Adipocyte (in vitro differentiated cells): Measurements from ENCODE around the gene CGN.
A peak's percentile ranks its signal among the peaks of the same experiment; 100 is the strongest.

ENCODE experiments used
- DNase-seq: peaks from one replicate; pipeline ENCODE4 v3.0.0-alpha.2; 2015; ENCODE audit warnings: low read depth
- H3K27me3 ChIP-seq: replicated peaks from 2 replicates; pipeline ENCODE4 v1.7.0; 2013; ENCODE audit warnings: mild to moderate bottlenecking, low read length, moderate library complexity; ENCODE audit not compliant: control insufficient read depth, insufficient read depth
- H3K36me3 ChIP-seq: 2 replicates; pipeline ENCODE4 v1.7.0; 2013; ENCODE audit warnings: low read length, mild to moderate bottlenecking, moderate library complexity; ENCODE audit not compliant: control insufficient read depth, insufficient read depth, severe bottlenecking
- H3K4me1 ChIP-seq: 2 replicates; pipeline ENCODE4 v1.7.0; 2013; ENCODE audit warnings: mild to moderate bottlenecking, low read length, moderate library complexity; ENCODE audit not compliant: control insufficient read depth, insufficient read depth
- H3K4me3 ChIP-seq: 2 replicates; pipeline ENCODE4 v1.7.0; 2013; ENCODE audit warnings: mild to moderate bottlenecking, low read length, moderate library complexity
- H3K9ac ChIP-seq: 2 replicates; pipeline ENCODE4 v1.7.0; 2013; ENCODE audit warnings: mild to moderate bottlenecking, low read length, moderate library complexity
- H3K9me3 ChIP-seq: 2 replicates; pipeline ENCODE4 v1.7.0; 2013; ENCODE audit warnings: mild to moderate bottlenecking, low read length, moderate library complexity; ENCODE audit not compliant: control insufficient read depth

The CGN gene

DNA sequence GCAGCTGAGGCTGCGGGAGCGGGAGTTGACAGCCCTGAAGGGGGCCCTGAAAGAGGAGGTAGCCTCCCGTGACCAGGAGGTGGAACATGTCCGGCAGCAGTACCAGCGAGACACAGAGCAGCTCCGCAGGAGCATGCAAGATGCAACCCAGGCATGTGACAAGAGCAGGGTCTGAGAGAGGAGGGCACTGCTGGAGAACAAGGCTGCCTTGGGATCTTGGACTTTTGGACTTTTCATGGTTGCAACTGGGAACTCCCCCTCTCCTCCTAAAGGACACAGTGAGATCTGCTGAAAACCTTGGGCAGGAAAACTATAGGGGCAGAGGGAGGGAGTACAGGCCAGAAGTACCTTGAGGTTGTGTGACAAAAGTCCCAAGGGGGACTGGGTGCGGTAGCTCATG lies 13.5 kb downstream of the CGN start:
- peaks cover 4% of the 10 kb centered on the region for H3K4me1 ChIP-seq
- no peak for DNase-seq
- no peak overlapping the region for H3K9ac ChIP-seq
- no peaks in the 10 kb centered on the region for H3K36me3 ChIP-seq
- H3K27me3 ChIP-seq, result peaks cover 10% of the 10 kb centered on the region
- no peaks in the 10 kb centered on the region for H3K9me3 ChIP-seq
- H3K4me3 ChIP-seq, result no peak overlapping the region

- Histone ChIP-seq H3K4me3 (no peak overlapping the region), H3K36me3 (no peaks in the 10 kb centered on the region), H3K9me3 (no peaks in the 10 kb centered on the region), H3K9ac (no peak overlapping the region), H3K4me1 (no peaks in the 10 kb centered on the region), H3K27me3 (peaks cover 10% of the 10 kb centered on the region)
- DNase-seq, result no peak
Measured at GRCh38 chr1:151526735-151527525, 15.7 kb downstream of the CGN start.

DNA sequence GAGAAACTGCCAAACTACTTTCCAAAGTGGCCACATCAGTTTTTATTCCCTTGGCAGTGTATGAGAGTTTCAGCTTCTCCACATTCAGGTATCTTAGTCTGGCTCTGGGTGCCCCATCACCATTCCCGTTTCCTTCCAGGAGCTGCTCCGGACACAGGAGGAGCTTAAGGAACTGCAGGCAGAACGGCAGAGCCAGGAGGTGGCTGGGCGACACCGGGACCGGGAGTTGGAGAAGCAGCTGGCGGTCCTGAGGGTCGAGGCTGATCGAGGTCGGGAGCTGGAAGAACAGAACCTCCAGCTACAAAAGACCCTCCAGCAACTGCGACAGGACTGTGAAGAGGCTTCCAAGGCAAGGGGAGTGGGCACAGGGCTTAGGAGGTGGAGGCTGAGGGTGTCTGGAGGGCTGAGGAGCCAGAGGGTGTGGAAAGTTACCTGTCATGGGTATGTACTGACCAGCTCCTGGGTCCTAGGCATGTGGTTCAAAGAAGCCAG lies 18.1 kb downstream of the CGN start:
- Histone ChIP-seq H3K27me3 (peaks cover 5% of the 10 kb centered on the region), H3K9me3 (no peaks in the 10 kb centered on the region), H3K9ac (no peak overlapping the region), H3K36me3 (no peaks in the 10 kb centered on the region), H3K4me3 (no peak overlapping the region), H3K4me1 (no peaks in the 10 kb centered on the region)
- DNase-seq, result no peak

DNA sequence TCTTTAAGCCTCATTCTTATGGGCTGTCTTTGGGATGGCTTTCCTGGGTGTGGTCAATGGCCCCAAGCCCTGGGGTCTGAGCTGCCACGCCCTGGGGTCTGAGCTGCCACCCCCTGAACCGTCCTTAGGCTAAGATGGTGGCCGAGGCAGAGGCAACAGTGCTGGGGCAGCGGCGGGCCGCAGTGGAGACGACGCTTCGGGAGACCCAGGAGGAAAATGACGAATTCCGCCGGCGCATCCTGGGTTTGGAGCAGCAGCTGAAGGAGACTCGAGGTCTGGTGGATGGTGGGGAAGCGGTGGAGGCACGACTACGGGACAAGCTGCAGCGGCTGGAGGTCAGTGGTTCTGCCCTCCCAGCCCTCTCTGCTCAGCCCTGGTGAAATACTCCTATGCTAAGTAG lies 18.6 kb downstream of the CGN start:
- no peak for DNase-seq
- peaks cover 1% of the 10 kb centered on the region for H3K27me3 ChIP-seq
- H3K4me1 ChIP-seq, result no peaks in the 10 kb centered on the region
- H3K9me3 ChIP-seq, result no peaks in the 10 kb centered on the region
- H3K9ac ChIP-seq, result no peak overlapping the region
- H3K36me3 ChIP-seq, result no peaks in the 10 kb centered on the region
- H3K4me3 ChIP-seq, result no peak overlapping the region

- Histone ChIP-seq H3K4me3 (no peak overlapping the region), H3K27me3 (no peaks in the 10 kb centered on the region), H3K36me3 (no peaks in the 10 kb centered on the region), H3K9me3 (no peaks in the 10 kb centered on the region), H3K4me1 (no peaks in the 10 kb centered on the region), H3K9ac (no peak overlapping the region)
- no peak for DNase-seq
Measured at GRCh38 chr1:151530461-151530860, 19.3 kb downstream of the CGN start.

DNA sequence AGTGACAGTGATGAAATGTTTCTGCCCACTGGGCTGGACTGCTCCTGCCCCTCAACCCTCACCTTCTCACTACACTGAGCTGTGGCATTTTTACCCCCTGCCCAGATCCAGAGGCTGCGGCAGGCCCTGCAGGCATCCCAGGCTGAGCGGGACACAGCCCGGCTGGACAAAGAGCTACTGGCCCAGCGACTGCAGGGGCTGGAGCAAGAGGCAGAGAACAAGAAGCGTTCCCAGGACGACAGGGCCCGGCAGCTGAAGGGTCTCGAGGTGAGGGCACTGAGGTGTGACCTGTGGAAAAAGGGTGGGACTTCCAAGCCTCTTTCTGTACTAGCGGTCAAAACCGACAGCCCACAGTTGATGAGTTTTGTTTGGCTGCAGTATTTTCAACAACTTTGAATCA lies 22.7 kb downstream of the CGN start:
- no peak for DNase-seq
- H3K4me1 ChIP-seq, result no peaks in the 10 kb centered on the region
- H3K4me3 ChIP-seq, result no peak overlapping the region

GRCh38 chr1:151534662-151535278 lies 23.6 kb downstream of the CGN start:
- no peak overlapping the region for H3K4me3 ChIP-seq
- no peaks in the 10 kb centered on the region for H3K27me3 ChIP-seq
- DNase-seq, result peak; percentile 87
- no peaks in the 10 kb centered on the region for H3K36me3 ChIP-seq
- H3K9me3 ChIP-seq, result no peaks in the 10 kb centered on the region
- no peak overlapping the region for H3K9ac ChIP-seq
- H3K4me1 ChIP-seq, result peaks cover 6% of the 10 kb centered on the region

More for the DNA sequence above, 22.7 kb downstream of the CGN start:
- H3K9ac ChIP-seq, result no peak overlapping the region
- no peaks in the 10 kb centered on the region for H3K36me3 ChIP-seq
- H3K9me3 ChIP-seq, result no peaks in the 10 kb centered on the region
- no peaks in the 10 kb centered on the region for H3K27me3 ChIP-seq

- Histone ChIP-seq H3K4me1 (peaks cover 10% of the 10 kb centered on the region), H3K9ac (no peak overlapping the region), H3K4me3 (no peak overlapping the region), H3K27me3 (no peaks in the 10 kb centered on the region), H3K9me3 (no peaks in the 10 kb centered on the region), H3K36me3 (no peaks in the 10 kb centered on the region)
- DNase-seq, result no peak
Measured at GRCh38 chr1:151535326-151536271, 24.4 kb downstream of the CGN start.

DNA sequence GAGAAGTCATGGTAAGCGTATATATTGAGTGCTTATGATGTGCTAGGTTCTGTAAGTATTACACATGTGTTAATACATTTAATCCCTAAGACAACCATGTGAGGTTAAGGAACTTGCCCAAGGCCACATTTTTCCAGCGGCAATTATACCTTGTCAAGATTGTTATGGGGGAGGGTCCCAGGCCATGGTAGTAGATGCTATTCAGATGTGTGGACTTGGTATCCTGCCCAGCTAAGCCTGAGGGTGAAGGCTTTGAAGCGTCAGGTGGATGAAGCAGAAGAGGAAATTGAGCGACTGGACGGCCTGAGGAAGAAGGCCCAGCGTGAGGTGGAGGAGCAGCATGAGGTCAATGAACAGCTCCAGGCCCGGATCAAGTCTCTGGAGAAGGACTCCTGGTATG lies 25.3 kb downstream of the CGN start:
- Histone ChIP-seq H3K4me1 (peaks cover 18% of the 10 kb centered on the region), H3K4me3 (no peak overlapping the region), H3K36me3 (no peaks in the 10 kb centered on the region), H3K9me3 (no peaks in the 10 kb centered on the region), H3K27me3 (no peaks in the 10 kb centered on the region), H3K9ac (no peak overlapping the region)
- DNase-seq, result no peak

DNA sequence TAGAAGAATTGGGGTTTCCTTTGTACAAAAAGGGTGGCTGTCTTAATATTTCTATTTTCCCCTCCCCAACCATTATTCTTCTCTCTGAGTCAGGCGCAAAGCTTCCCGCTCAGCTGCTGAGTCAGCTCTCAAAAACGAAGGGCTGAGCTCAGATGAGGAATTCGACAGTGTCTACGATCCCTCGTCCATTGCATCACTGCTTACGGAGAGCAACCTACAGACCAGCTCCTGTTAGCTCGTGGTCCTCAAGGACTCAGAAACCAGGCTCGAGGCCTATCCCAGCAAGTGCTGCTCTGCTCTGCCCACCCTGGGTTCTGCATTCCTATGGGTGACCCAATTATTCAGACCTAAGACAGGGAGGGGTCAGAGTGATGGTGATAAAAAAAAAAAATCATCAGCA lies 25.9 kb downstream of the CGN start:
- Histone ChIP-seq H3K9ac (no peak overlapping the region), H3K9me3 (no peaks in the 10 kb centered on the region), H3K36me3 (no peaks in the 10 kb centered on the region), H3K4me3 (no peak overlapping the region), H3K4me1 (peaks cover 24% of the 10 kb centered on the region), H3K27me3 (no peaks in the 10 kb centered on the region)
- peak; percentile 92 for DNase-seq
